WTC11 (cell line): ENCODE results near the gene SACS.

Source experiments
- CREB1 ChIP-seq: sonication (generic); formaldehyde crosslinking; IDR thresholded peaks from 2 replicates; pipeline ENCODE4 v1.8.0; 2023; ENCODE audit warnings: mild to moderate bottlenecking, missing genetic modification reagents
- CTCF ChIP-seq: fragments of 200-600 bp; IDR thresholded peaks from 2 replicates; pipeline ENCODE4 v1.8.0; 2022; ENCODE audit warnings: antibody characterized with exemption
- ELF4 ChIP-seq: sonication (generic); formaldehyde crosslinking; IDR thresholded peaks from 2 replicates; pipeline ENCODE4 v1.8.1; 2022; ENCODE audit warnings: low read depth, mild to moderate bottlenecking, moderate library complexity, missing genetic modification reagents
- JUN ChIP-seq: sonication (generic); formaldehyde crosslinking; IDR thresholded peaks from 2 replicates; pipeline ENCODE4 v1.8.0; 2023; ENCODE audit warnings: mild to moderate bottlenecking, missing genetic modification reagents
- NR2C2 ChIP-seq: sonication (generic); formaldehyde crosslinking; IDR thresholded peaks from 2 replicates; pipeline ENCODE4 v1.8.0; 2022; ENCODE audit warnings: mild to moderate bottlenecking, missing genetic modification reagents
- TP53 ChIP-seq: sonication (generic); formaldehyde crosslinking; IDR thresholded peaks from 2 replicates; pipeline ENCODE4 v1.8.1; 2023; ENCODE audit warnings: mild to moderate bottlenecking, missing genetic modification reagents
- USF1 ChIP-seq: sonication (generic); formaldehyde crosslinking; IDR thresholded peaks from 2 replicates; pipeline ENCODE4 v1.8.0; 2022; ENCODE audit warnings: mild to moderate bottlenecking, missing genetic modification reagents
- ZNF121 ChIP-seq: sonication (generic); formaldehyde crosslinking; IDR thresholded peaks from 2 replicates; pipeline ENCODE4 v1.8.0; 2023; ENCODE audit warnings: missing genetic modification reagents
- ZNF281 ChIP-seq: sonication (generic); formaldehyde crosslinking; IDR thresholded peaks from 2 replicates; pipeline ENCODE4 v1.8.0; 2023; ENCODE audit warnings: mild to moderate bottlenecking, missing genetic modification reagents
- ZNF423 ChIP-seq: fragments of 250-450 bp; sonication (Bioruptor Pico); IDR thresholded peaks from 2 replicates; pipeline ENCODE4 v2.1.2; 2022; ENCODE audit warnings: mild to moderate bottlenecking, moderate library complexity

- TF ChIP-seq ELF4 (CRISPR knock-in tag) (no peak), CTCF (no peak), USF1 (no peak), ZNF423 (no peak), CREB1 (CRISPR knock-in tag) (no peak), ZNF121 (CRISPR knock-in tag) (no peak), ZNF281 (CRISPR knock-in tag) (no peak), TP53 (CRISPR knock-in tag) (no peak), NR2C2 (CRISPR knock-in tag) (no peak), JUN (CRISPR knock-in tag) (no peak)
These were observed 109.4 kb downstream of the SACS start for GRCh38 chr13:23323946-23324709.
